ENCODE data around the gene ZNF155.

- TF ChIP-seq RAD21 (conservative IDR thresholded peaks at IDR 0.05) (no peak), EP300 (conservative IDR thresholded peaks at IDR 0.05; ENCODE audit: poor library complexity, severe bottlenecking) (no peak), CTCF (IDR thresholded peaks at IDR 0.05; ENCODE audit: poor library complexity, severe bottlenecking) (no peak)
Observed at GRCh38 chr19:44042147-44042546, 58.2 kb downstream of the ZNF155 start.
